HepG2 (cell line): ENCODE data around the gene PRKCZ. TPM values are rescaled to one million over a fixed set of nuclear protein-coding genes. Genes with fewer than 3 reads are reported as not detected.

Experiments
- ATAC-seq: fragments of 200-7000 bp; cut with Tn5 transposase; 3 replicates; pipeline ENCODE4 v1.9.1; 2020; ENCODE audit warnings: mild to moderate bottlenecking, moderate library complexity
- BruUV-seq: library from RNA; stranded (reverse); fragments of 400-500 nt; replicated peaks from 2 replicates; lab custom pipeline; 2021; lab: Mats Ljungman, UMichigan
- CTCF ChIA-PET: fragments of 300-600 bp; formaldehyde crosslinking; extraction: SDS; loops from one replicate; lab custom pipeline; 2021; ENCODE audit warnings: low total read pairs, inconsistent platforms, low intra/inter-chr PET ratio; lab: Yijun Ruan, JAX
- POLR2A ChIA-PET: fragments of 350-600 bp; sonication (Branson Sonifier 250); formaldehyde crosslinking; loops from one replicate; lab custom pipeline; 2020; ENCODE audit warnings: antibody characterized with exemption, inconsistent platforms; lab: Yijun Ruan, JAX
- DNase-seq: peaks from one replicate; pipeline ENCODE4 v3.0.0-alpha.2; 2015; ENCODE audit warnings: low spot score
- FAIRE-seq: peaks from 3 replicates; lab custom pipeline; 2011; peaks lifted over from hg19 to GRCh38; lab: Jason Lieb, UNC
- H2AFZ ChIP-seq: one replicate; pipeline ENCODE4 v1.6.1; 2011; ENCODE audit warnings: low read length, inconsistent platforms
- H3K27ac ChIP-seq: fragments of 300-600 bp; 3 replicates; pipeline ENCODE4 v1.8.0; 2011; ENCODE audit warnings: mixed run types, mild to moderate bottlenecking, mixed read lengths, low read length, inconsistent platforms; ENCODE audit not compliant: insufficient read depth; ENCODE audit errors: extremely low read length
- H3K27me3 ChIP-seq, 2 experiments: fragments of 200-600 bp in 1 of 2; 2 replicates in 1 of 2; 3 replicates in 1 of 2; pipeline versions ENCODE4 v1.6.0 to v1.8.0; 2011; ENCODE audit warnings: low read length in 2 of 2, mild to moderate bottlenecking in 2 of 2, moderate library complexity in 2 of 2, inconsistent platforms in 1 of 2; ENCODE audit not compliant: insufficient read depth in 2 of 2, control insufficient read depth in 1 of 2
- H3K36me3 ChIP-seq, 2 experiments: fragments of 200-600 bp in 1 of 2; replicated peaks in 1 of 2; 2 replicates in 1 of 2; 3 replicates in 1 of 2; pipeline versions ENCODE4 v1.5.1 to v1.8.0; 2011; ENCODE audit warnings: low read length in 2 of 2, inconsistent platforms in 1 of 2; ENCODE audit not compliant: insufficient read depth in 2 of 2, control insufficient read depth in 1 of 2
- H3K4me1 ChIP-seq: 2 replicates; pipeline ENCODE4 v1.5.1; 2012; ENCODE audit warnings: low read length, inconsistent platforms; ENCODE audit not compliant: insufficient read depth
- H3K4me2 ChIP-seq: 2 replicates; pipeline ENCODE4 v1.6.0; 2011; ENCODE audit warnings: low read depth, low read length, inconsistent platforms
- H3K4me3 ChIP-seq, 3 experiments: fragments of 200-600 bp in 1 of 3; sonication (generic), shearing (Covaris generic) in 1 of 3; replicated peaks in 1 of 3; 2 replicates each; pipeline ENCODE4 v1.5.1; 2011 to 2016; ENCODE audit warnings: low read length in 3 of 3, inconsistent platforms in 2 of 3, low read depth in 2 of 3, mild to moderate bottlenecking in 2 of 3, control low read depth in 1 of 3, mixed read lengths in 1 of 3; ENCODE audit not compliant: insufficient read depth in 1 of 3
- H3K79me2 ChIP-seq: one replicate; pipeline ENCODE4 v1.6.1; 2011; ENCODE audit warnings: low read length, inconsistent platforms; ENCODE audit not compliant: insufficient read depth
- H3K9ac ChIP-seq: 2 replicates; pipeline ENCODE4 v1.6.0; 2011; ENCODE audit warnings: mild to moderate bottlenecking, low read depth, low read length, inconsistent platforms; ENCODE audit not compliant: insufficient read depth
- H3K9me3 ChIP-seq: 2 replicates; pipeline ENCODE4 v1.5.1; 2012; ENCODE audit warnings: mild to moderate bottlenecking, low read length
- H4K20me1 ChIP-seq: 2 replicates; pipeline ENCODE4 v1.6.0; 2011; ENCODE audit warnings: inconsistent platforms, mild to moderate bottlenecking, low read length, moderate library complexity; ENCODE audit not compliant: insufficient read depth
- CENPT ChIP-seq: sonication (generic); formaldehyde crosslinking; IDR thresholded peaks from 2 replicates; pipeline ENCODE4 v1.8.0; 2022; ENCODE audit warnings: low read depth, mild to moderate bottlenecking, moderate library complexity, missing genetic modification reagents
- TFDP2 ChIP-seq: sonication (generic); formaldehyde crosslinking; IDR thresholded peaks from 2 replicates; pipeline ENCODE4 v1.4.0; 2020; ENCODE audit warnings: missing genetic modification reagents
- THAP11 ChIP-seq: IDR thresholded peaks from 2 replicates; pipeline ENCODE4 v1.6.1; 2016; ENCODE audit warnings: missing biosample characterization, missing genetic modification reagents
- ZKSCAN5 ChIP-seq: sonication (generic); formaldehyde crosslinking; IDR thresholded peaks from 2 replicates; pipeline ENCODE4 v1.5.1; 2020; ENCODE audit warnings: mild to moderate bottlenecking, missing genetic modification reagents
- ZNF318 ChIP-seq: sonication (generic); formaldehyde crosslinking; IDR thresholded peaks from 2 replicates; pipeline ENCODE4 v1.4.0; 2020; ENCODE audit warnings: mild to moderate bottlenecking, missing genetic modification reagents
- ZNF556 ChIP-seq: sonication (generic); formaldehyde crosslinking; IDR thresholded peaks from 2 replicates; pipeline ENCODE4 v1.4.0; 2020; ENCODE audit warnings: mild to moderate bottlenecking, missing genetic modification reagents, borderline replicate concordance
- ZNF609 ChIP-seq: sonication (generic); formaldehyde crosslinking; IDR thresholded peaks from 2 replicates; pipeline ENCODE4 v1.4.0; 2020; ENCODE audit warnings: mild to moderate bottlenecking, missing genetic modification reagents, borderline replicate concordance
- ZNF816 ChIP-seq: sonication (generic); formaldehyde crosslinking; IDR thresholded peaks from 2 replicates; pipeline ENCODE4 v1.8.0; 2022; ENCODE audit warnings: missing genetic modification reagents, mild to moderate bottlenecking, borderline replicate concordance
- WGBS: methylation state at CpG from one replicate; pipeline ENCODE4 v1.1.6; 2017; ENCODE audit warnings: low lambda C conversion rate; 5-methylcytosine and 5-hydroxymethylcytosine counted together
- in situ Hi-C: cut with HindIII; loops from 2 replicates; pipeline ENCODE4 v1.10.0; 2017; ENCODE audit warnings: low pct_unique_long_range_greater_than_20kb; ENCODE audit not compliant: extremely low pct_ligation_motif_present
- intact Hi-C: fragments of 100-400 bp; cut with micrococcal nuclease; formaldehyde crosslinking; loops from one replicate; pipeline ENCODE4 v1.10.0; 2022; ENCODE audit not compliant: unreplicated experiment
- polyA plus RNA-seq, 8 experiments: library from polyadenylated mRNA; depleted of rRNA in 3 of 8; stranded (reverse) in 7 of 8; unstranded in 1 of 8; fragments of >200 nt; fragmentation: Illumina TruSeq in 4 of 8; extraction: Trizol in 4 of 8; gene quantifications; 2 replicates each; pipeline versions ENCODE4 v1.2.1 to v1.2.3, GENCODE V29; 2011 to 2016; ENCODE audit warnings: low read depth in 4 of 8, missing spikeins in 1 of 8, mixed read lengths in 1 of 8; ENCODE audit not compliant: insufficient read depth in 1 of 8
- total RNA-seq, 5 experiments: library from RNA; depleted of rRNA; stranded (reverse); fragments of >200 nt; fragmentation: Illumina TruSeq; extraction: Trizol; gene quantifications; 2 replicates each; pipeline ENCODE4 v1.2.3, GENCODE V29; 2016; ENCODE audit warnings: low read depth in 1 of 5

Gene PRKCZ
- total and polyA plus RNA-seq, 2 of the 13 experiments (the other 11 are each of a cell fraction or from before 2014, with no cell fraction given): 34.7 to 85.2 TPM

- FAIRE-seq (no peak), DNase-seq (no peak), ATAC-seq (no peak; the same call in 1 of the 3 replicates)
- Histone ChIP-seq H3K4me1 (peaks cover 57% of the 10 kb centered on the region), H3K27ac (peak overlapping the region; percentile 81), H3K9me3 (no peaks in the 10 kb centered on the region), H4K20me1 (peaks cover 80% of the 10 kb centered on the region), H3K36me3 (peaks cover 0 to 12% of the 10 kb centered on the region in 2 experiments; a peak in 1 of 5 replicates), H3K79me2 (peaks cover 87% of the 10 kb centered on the region), H2AFZ (no peak overlapping the region), H3K9ac (peak overlapping the region; percentile 85), H3K4me2 (peak overlapping the region; percentile 95), H3K4me3 (peak overlapping the region; percentile 74 to 96 (median 95)), H3K27me3 (no peaks in the 10 kb centered on the region; a peak in 1 of 5 replicates)
- in situ Hi-C loops (loop anchor here (5.0 kb wide), 1 partner anchor 36 kb away; no protein-coding TSS in a partner anchor), intact Hi-C loops (loop anchor here (2.0 to 5.0 kb wide), 2 partner anchors 26 to 36 kb away; no protein-coding TSS in a partner anchor)
- WGBS: 4% methylated on average over 18 of the region's 23 CpGs
- CTCF ChIA-PET: no interaction called here
- POLR2A ChIA-PET: interaction anchor here (1.2 to 9.9 kb wide), 16 partner anchors 9 to 84 kb away, joined by 3 to 178 read pairs (median 6); partner anchors contain the start of gene FAAP20
- BruUV-seq: no TSS peak
- TF ChIP-seq ZNF609 (CRISPR knock-in tag) (no peak), TFDP2 (CRISPR knock-in tag) (no peak), ZNF816 (CRISPR knock-in tag) (no peak), ZNF556 (CRISPR knock-in tag) (no peak), ZKSCAN5 (CRISPR knock-in tag) (no peak), CENPT (CRISPR knock-in tag) (no peak), THAP11 (CRISPR knock-in tag) (no peak), ZNF318 (CRISPR knock-in tag) (0 out of 2 replicates have a peak, but pooled peaks have one; percentile 4)
Observed at GRCh38 chr1:2232916-2233438, 182.8 kb downstream of the PRKCZ start.
